Nucleus accumbens (tissue), 56 donors: ENCODE measurements around the gene MLEC.
"Not testable (repeated sequence)": the region's sequence is repeated elsewhere in the genome, so short reads cannot be mapped to it uniquely, and the experiment has no call there.

Experiments
- DNase-seq, 56 donors: peaks; one replicate each; lab custom pipeline; 2025; lab: John Stamatoyannopoulos, UW

Gene MLEC

GRCh38 chr12:120661432-120661831 lies 25.5 kb upstream of the MLEC start:
- no peak for DNase-seq

- no peak for DNase-seq
Observed at GRCh38 chr12:120662879-120663278, 24.1 kb upstream of the MLEC start.

GRCh38 chr12:120663741-120664140 lies 23.2 kb upstream of the MLEC start:
- DNase-seq = no peak

- no peak for DNase-seq
Observed at GRCh38 chr12:120666571-120667390, 20.2 kb upstream of the MLEC start.

GRCh38 chr12:120668091-120668867 lies 18.7 kb upstream of the MLEC start:
- no peak for DNase-seq

GRCh38 chr12:120668868-120669840 lies 17.8 kb upstream of the MLEC start:
- peak in 3 of 56 donors; percentile 10 to 36 (median 29) for DNase-seq

- DNase-seq = not testable (repeated sequence)
Observed at GRCh38 chr12:120670237-120670636, 16.7 kb upstream of the MLEC start.

GRCh38 chr12:120670667-120671066 lies 16.3 kb upstream of the MLEC start:
- no peak for DNase-seq

- no peak for DNase-seq
Observed at GRCh38 chr12:120674097-120674636, 12.8 kb upstream of the MLEC start.

- no peak for DNase-seq
Observed at GRCh38 chr12:120677765-120678473, 9.0 kb upstream of the MLEC start.

- DNase-seq = no peak
Observed at GRCh38 chr12:120678572-120678971, 8.4 kb upstream of the MLEC start.

GRCh38 chr12:120680165-120680738 lies 6.7 kb upstream of the MLEC start:
- no peak for DNase-seq

GRCh38 chr12:120684523-120684932 lies 2.4 kb upstream of the MLEC start:
- DNase-seq = no peak

GRCh38 chr12:120685522-120685921 lies 1.4 kb upstream of the MLEC start:
- no peak for DNase-seq

GRCh38 chr12:120686151-120686689 lies 729 bp upstream of the MLEC start:
- DNase-seq = peak; percentile 83 to 99 (median 98)

GRCh38 chr12:120687578-120688289 lies 785 bp downstream of the MLEC start:
- DNase-seq = peak in 9 of 56 donors; percentile 5 to 38 (median 18)

GRCh38 chr12:120688527-120689071 lies 1.6 kb downstream of the MLEC start:
- no peak for DNase-seq
